HUES64 (cell line): Measurements from ENCODE around the gene SULT1A3.
"Not testable (repeated sequence)": the region's sequence is repeated elsewhere in the genome, so short reads cannot be mapped to it uniquely, and the experiment has no call there.

Source experiments
- H3K27ac ChIP-seq: 2 replicates; pipeline ENCODE4 v1.7.0; 2013; ENCODE audit warnings: low read depth, low read length, inconsistent platforms
- H3K27me3 ChIP-seq: 2 replicates; pipeline ENCODE4 v1.6.1; 2013; ENCODE audit warnings: mild to moderate bottlenecking, low read length; ENCODE audit not compliant: insufficient read depth
- H3K36me3 ChIP-seq: 2 replicates; pipeline ENCODE4 v1.6.1; 2013; ENCODE audit warnings: mild to moderate bottlenecking, low read length; ENCODE audit not compliant: insufficient read depth
- H3K4me1 ChIP-seq: 2 replicates; pipeline ENCODE4 v1.6.1; 2013; ENCODE audit warnings: mild to moderate bottlenecking, low read length, moderate library complexity; ENCODE audit not compliant: insufficient read depth
- H3K4me3 ChIP-seq: 2 replicates; pipeline ENCODE4 v1.5.1; 2013; ENCODE audit warnings: mild to moderate bottlenecking, low read length, moderate library complexity
- H3K9ac ChIP-seq: 2 replicates; pipeline ENCODE4 v1.6.1; 2013; ENCODE audit warnings: mild to moderate bottlenecking, low read depth, low read length
- H3K9me3 ChIP-seq: 2 replicates; pipeline ENCODE4 v1.6.1; 2013; ENCODE audit warnings: low read depth, low read length; ENCODE audit not compliant: insufficient read depth
- WGBS: fragments of 150-250, 120-280 bp; methylation state at CpG from one replicate; pipeline ENCODE4 v1.1.7; 2013; ENCODE audit warnings: missing lambda C conversion rate; 5-methylcytosine and 5-hydroxymethylcytosine counted together

Gene SULT1A3

GRCh38 chr16:30187971-30188561 is 11.0 kb upstream of the SULT1A3 start:
- no peaks in the 10 kb centered on the region for H3K9me3 ChIP-seq
- H3K9ac ChIP-seq: no peak overlapping the region
- 94% methylated on average over 23 of the region's 23 CpGs for WGBS
- no peak overlapping the region for H3K27ac ChIP-seq
- H3K4me1 ChIP-seq: no peaks in the 10 kb centered on the region
- peaks cover 14% of the 10 kb centered on the region for H3K27me3 ChIP-seq
- H3K4me3 ChIP-seq: no peak overlapping the region
- H3K36me3 ChIP-seq: no peaks in the 10 kb centered on the region

- not testable (repeated sequence) for H3K9me3 ChIP-seq, H3K4me3 ChIP-seq, H3K9ac ChIP-seq, H3K27ac ChIP-seq, H3K4me1 ChIP-seq, H3K27me3 ChIP-seq, H3K36me3 ChIP-seq
- 96% methylated on average over 3 of the region's 12 CpGs for WGBS
Measured at GRCh38 chr16:30191158-30191557, 7.9 kb upstream of the SULT1A3 start.

GRCh38 chr16:30193098-30193497 is 6.0 kb upstream of the SULT1A3 start:
- H3K4me3 ChIP-seq, H3K9ac ChIP-seq, H3K36me3 ChIP-seq, H3K27me3 ChIP-seq, H3K9me3 ChIP-seq, H3K4me1 ChIP-seq, H3K27ac ChIP-seq: not testable (repeated sequence)
- WGBS: no CpG with 5 or more reads among the region's 21 CpGs

GRCh38 chr16:30193615-30194014 is 5.4 kb upstream of the SULT1A3 start, which contains the start of the genes BOLA2B and SLX1A:
BOLA2B (minus strand) TSS chr16:30193666; CDS start chr16:30193595, 71 bp downstream.
SLX1A (plus strand) TSS chr16:30193875; CDS start chr16:30194085, 210 bp downstream.
- not testable (repeated sequence) for H3K27me3 ChIP-seq, H3K27ac ChIP-seq, H3K4me1 ChIP-seq, H3K9me3 ChIP-seq, H3K9ac ChIP-seq, H3K36me3 ChIP-seq
- WGBS: no CpG with 5 or more reads among the region's 34 CpGs
- peak within 1 kb of the TSS; percentile 47 for H3K4me3 ChIP-seq

- H3K4me1 ChIP-seq, H3K9ac ChIP-seq, H3K9me3 ChIP-seq, H3K36me3 ChIP-seq, H3K27ac ChIP-seq, H3K27me3 ChIP-seq: not testable (repeated sequence)
- peak overlapping the region; percentile 47 for H3K4me3 ChIP-seq
- WGBS: 2% methylated on average over 9 of the region's 60 CpGs
Measured at GRCh38 chr16:30194172-30194925, 4.7 kb upstream of the SULT1A3 start.

GRCh38 chr16:30197001-30197400 is 2.1 kb upstream of the SULT1A3 start:
- WGBS: no CpG with 5 or more reads among the region's 2 CpGs
- H3K27ac ChIP-seq, H3K4me3 ChIP-seq, H3K9me3 ChIP-seq, H3K9ac ChIP-seq, H3K36me3 ChIP-seq, H3K4me1 ChIP-seq, H3K27me3 ChIP-seq: not testable (repeated sequence)

- not testable (repeated sequence) for H3K9ac ChIP-seq, H3K36me3 ChIP-seq, H3K27ac ChIP-seq, H3K27me3 ChIP-seq, H3K4me3 ChIP-seq, H3K9me3 ChIP-seq, H3K4me1 ChIP-seq
- WGBS: no CpG with 5 or more reads among the region's 15 CpGs
Measured at GRCh38 chr16:30199608-30200343, 721 bp downstream of the SULT1A3 start.

- H3K9me3 ChIP-seq, H3K27me3 ChIP-seq, H3K4me1 ChIP-seq, H3K9ac ChIP-seq, H3K27ac ChIP-seq, H3K36me3 ChIP-seq: not testable (repeated sequence)
- 5% methylated on average over 14 of the region's 52 CpGs for WGBS
- peak overlapping the region; percentile 46; the same call in 1 of the 2 replicates for H3K4me3 ChIP-seq
Measured at GRCh38 chr16:30205541-30206236, 6.6 kb downstream of the SULT1A3 start.

- H3K36me3 ChIP-seq, H3K27ac ChIP-seq, H3K27me3 ChIP-seq, H3K4me1 ChIP-seq, H3K9me3 ChIP-seq, H3K9ac ChIP-seq: not testable (repeated sequence)
- H3K4me3 ChIP-seq: 0 out of 2 replicates have a peak overlapping the region, but pooled peaks have one; percentile 46
- no CpG with 5 or more reads among the region's 33 CpGs for WGBS
Measured at GRCh38 chr16:30206252-30206651, 7.2 kb downstream of the SULT1A3 start.

- H3K4me1 ChIP-seq, H3K36me3 ChIP-seq, H3K27me3 ChIP-seq, H3K9ac ChIP-seq, H3K4me3 ChIP-seq, H3K27ac ChIP-seq, H3K9me3 ChIP-seq: not testable (repeated sequence)
- WGBS: no CpG with 5 or more reads among the region's 9 CpGs
Measured at GRCh38 chr16:30207063-30207704, 8.1 kb downstream of the SULT1A3 start.
